GM12878 (cell line): ENCODE measurements around the gene LEF1.

Experiments used
- NFIC ChIP-seq: IDR thresholded peaks from 2 replicates; pipeline ENCODE4 v1.6.1; 2012; ENCODE audit warnings: low read depth, mild to moderate bottlenecking, inconsistent platforms, low read length, moderate library complexity
- POLR2A ChIP-seq: IDR thresholded peaks from 2 replicates; pipeline ENCODE4 v1.6.1; 2011; ENCODE audit warnings: low read depth, mild to moderate bottlenecking, low read length
- ZNF217 ChIP-seq: fragments of 450-650 bp; IDR thresholded peaks from 2 replicates; pipeline ENCODE4 v1.6.1; 2017; ENCODE audit warnings: antibody characterized with exemption, mild to moderate bottlenecking
- TF ChIP-seq, protein P1 (sequence below), 3 experiments: IDR thresholded peaks in 2 of 3; conservative IDR thresholded peaks in 1 of 3; 2 replicates each; pipeline ENCODE4 v1.5.1; 2011; ENCODE audit warnings: low read depth in 3 of 3, low read length in 3 of 3, mild to moderate bottlenecking in 3 of 3, control low read depth in 2 of 3, moderate library complexity in 2 of 3, inconsistent platforms in 1 of 3, mixed read lengths in 1 of 3; ENCODE audit not compliant: control insufficient read depth in 2 of 3, insufficient read depth in 1 of 3; ENCODE audit errors: extremely low read depth in 1 of 3

- TF ChIP-seq, protein P1, sequence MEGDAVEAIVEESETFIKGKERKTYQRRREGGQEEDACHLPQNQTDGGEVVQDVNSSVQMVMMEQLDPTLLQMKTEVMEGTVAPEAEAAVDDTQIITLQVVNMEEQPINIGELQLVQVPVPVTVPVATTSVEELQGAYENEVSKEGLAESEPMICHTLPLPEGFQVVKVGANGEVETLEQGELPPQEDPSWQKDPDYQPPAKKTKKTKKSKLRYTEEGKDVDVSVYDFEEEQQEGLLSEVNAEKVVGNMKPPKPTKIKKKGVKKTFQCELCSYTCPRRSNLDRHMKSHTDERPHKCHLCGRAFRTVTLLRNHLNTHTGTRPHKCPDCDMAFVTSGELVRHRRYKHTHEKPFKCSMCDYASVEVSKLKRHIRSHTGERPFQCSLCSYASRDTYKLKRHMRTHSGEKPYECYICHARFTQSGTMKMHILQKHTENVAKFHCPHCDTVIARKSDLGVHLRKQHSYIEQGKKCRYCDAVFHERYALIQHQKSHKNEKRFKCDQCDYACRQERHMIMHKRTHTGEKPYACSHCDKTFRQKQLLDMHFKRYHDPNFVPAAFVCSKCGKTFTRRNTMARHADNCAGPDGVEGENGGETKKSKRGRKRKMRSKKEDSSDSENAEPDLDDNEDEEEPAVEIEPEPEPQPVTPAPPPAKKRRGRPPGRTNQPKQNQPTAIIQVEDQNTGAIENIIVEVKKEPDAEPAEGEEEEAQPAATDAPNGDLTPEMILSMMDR (IDR thresholded peaks at IDR 0.05 in 2 of 3, conservative IDR thresholded peaks at IDR 0.05 in 1 of 3; ENCODE audit: control insufficient read depth in 2 of 3, extremely low read depth in 1 of 3, insufficient read depth in 1 of 3, low read depth in 3 of 3, low read length in 3 of 3): no peak
- TF ChIP-seq NFIC (no peak), ZNF217 (no peak), POLR2A (no peak)
Measured at GRCh38 chr4:108034565-108034964, 134.2 kb downstream of the LEF1 start.
